Fibroblast of villous mesenchyme (primary cell): ENCODE measurements around the gene UBE2G2. TPM values are rescaled to one million over a fixed set of nuclear protein-coding genes. Genes with fewer than 3 reads are reported as not detected.
A peak's percentile ranks its signal among the peaks of the same experiment; 100 is the strongest.

Experiments
- DNase-seq: peaks from one replicate; pipeline ENCODE4 v3.0.0-alpha.2; 2010; ENCODE audit warnings: low read depth
- H3K4me3 ChIP-seq: 2 replicates; pipeline ENCODE4 v1.5.1; 2011; ENCODE audit warnings: low read depth, mild to moderate bottlenecking, low read length
- total RNA-seq: library from RNA; depleted of rRNA; stranded (reverse); fragments of >200 nt; gene quantifications from 2 replicates; pipeline ENCODE4 v1.2.3, GENCODE V29; 2012
- TF ChIP-seq, protein P1 (sequence below): IDR thresholded peaks from 2 replicates; pipeline ENCODE4 v1.5.1; 2012; ENCODE audit warnings: low read depth, mild to moderate bottlenecking, low read length; ENCODE audit not compliant: insufficient read depth

Gene UBE2G2
- total RNA-seq, 1 donor, result 88.5 TPM

DNA sequence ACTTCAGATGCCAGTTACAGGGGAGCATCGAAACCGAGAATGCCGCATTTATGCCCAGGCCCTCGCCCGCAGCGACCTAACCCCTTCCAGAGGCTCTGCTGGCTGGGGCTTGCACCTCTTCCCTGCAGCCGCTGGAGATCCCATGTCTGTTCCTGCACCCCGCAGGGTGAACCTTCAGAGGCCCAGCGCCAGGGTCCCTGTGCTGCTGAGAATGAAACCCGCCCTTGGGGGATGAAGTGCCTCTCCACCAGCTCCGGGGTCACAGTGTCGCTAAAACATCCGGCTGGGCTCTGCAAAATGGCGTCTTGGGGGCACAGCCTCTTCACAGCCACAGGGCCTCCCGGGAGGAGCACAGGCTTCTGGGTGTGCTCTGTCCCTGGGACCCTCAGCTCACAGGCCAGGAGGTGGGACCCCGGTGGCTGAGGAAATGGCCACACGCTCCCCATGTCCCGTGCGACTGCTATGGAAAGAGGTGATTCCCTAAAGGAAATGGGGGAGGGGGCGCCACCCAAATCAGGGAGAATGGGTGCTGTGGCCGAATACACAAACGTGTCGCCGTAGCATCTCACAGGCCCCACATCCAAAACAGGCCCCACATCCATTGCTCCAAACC is 50.3 kb downstream of the UBE2G2 start:
- TF ChIP-seq, protein P1, sequence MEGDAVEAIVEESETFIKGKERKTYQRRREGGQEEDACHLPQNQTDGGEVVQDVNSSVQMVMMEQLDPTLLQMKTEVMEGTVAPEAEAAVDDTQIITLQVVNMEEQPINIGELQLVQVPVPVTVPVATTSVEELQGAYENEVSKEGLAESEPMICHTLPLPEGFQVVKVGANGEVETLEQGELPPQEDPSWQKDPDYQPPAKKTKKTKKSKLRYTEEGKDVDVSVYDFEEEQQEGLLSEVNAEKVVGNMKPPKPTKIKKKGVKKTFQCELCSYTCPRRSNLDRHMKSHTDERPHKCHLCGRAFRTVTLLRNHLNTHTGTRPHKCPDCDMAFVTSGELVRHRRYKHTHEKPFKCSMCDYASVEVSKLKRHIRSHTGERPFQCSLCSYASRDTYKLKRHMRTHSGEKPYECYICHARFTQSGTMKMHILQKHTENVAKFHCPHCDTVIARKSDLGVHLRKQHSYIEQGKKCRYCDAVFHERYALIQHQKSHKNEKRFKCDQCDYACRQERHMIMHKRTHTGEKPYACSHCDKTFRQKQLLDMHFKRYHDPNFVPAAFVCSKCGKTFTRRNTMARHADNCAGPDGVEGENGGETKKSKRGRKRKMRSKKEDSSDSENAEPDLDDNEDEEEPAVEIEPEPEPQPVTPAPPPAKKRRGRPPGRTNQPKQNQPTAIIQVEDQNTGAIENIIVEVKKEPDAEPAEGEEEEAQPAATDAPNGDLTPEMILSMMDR, result no peak
- DNase-seq, result no peak
- H3K4me3 ChIP-seq, result no peak overlapping the region

DNA sequence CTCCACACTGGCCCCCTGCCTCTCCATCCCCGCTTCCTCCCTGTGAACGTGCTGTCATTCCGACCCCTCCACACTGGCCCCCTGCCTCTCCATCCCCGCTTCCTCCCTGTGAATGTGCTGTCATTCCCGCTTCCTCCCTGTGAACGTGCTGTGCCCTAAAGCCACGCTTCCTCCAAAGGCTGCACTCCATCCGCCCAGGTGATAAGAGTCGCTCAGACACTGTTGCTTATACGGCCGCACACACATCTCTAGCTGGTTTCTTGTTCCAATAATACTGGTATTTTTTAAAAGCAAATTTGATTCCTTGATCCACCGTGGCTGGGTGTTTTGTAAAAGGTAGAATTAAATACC is 51.0 kb downstream of the UBE2G2 start:
- DNase-seq, result no peak
- TF ChIP-seq, protein P1, result no peak
- H3K4me3 ChIP-seq, result no peak overlapping the region

DNA sequence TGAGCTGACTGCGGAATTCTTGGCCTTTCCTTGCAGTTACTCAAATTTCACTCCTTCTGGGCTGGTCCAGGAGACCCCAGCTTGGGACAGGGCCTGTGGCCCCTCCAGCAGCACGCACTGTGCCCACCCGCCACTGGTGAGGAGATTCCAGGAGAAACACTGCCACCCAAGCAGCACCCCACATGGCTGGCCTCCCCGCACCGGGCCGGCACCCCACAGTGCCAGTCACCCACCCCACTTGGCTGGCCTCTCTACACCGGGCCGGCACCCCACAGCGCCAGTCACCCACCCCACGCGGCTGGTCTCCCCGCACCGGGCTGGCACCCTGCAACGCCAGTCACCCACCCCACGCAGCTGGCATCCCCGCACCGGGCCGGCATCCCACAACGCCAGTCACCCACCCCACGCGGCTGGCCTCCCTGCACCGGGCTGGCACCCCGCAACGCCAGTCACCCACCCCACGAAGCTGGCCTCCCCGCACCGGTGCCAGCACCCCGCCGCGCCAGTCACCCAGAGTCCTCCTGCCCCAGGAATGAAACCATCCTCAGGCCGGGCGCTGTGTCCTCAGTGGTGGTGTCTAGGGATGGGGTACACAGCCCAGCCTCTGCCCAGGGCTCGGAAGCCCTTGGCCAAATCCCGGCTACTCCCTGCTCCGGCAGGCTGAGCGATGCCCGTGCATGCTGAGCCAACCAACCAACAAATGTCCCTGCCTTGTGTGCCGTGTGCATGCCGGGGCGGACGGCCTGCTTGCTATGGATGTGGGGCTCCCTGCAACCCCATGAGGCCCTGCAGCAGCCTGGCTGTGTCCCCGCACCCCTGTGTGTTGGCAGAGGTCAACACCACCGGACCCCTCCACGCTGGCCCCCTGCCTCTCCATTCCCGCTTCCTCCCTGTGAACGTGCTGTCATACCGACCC is 51.6 kb downstream of the UBE2G2 start:
- no peak overlapping the region for H3K4me3 ChIP-seq
- DNase-seq, result no peak
- TF ChIP-seq, protein P1, result no peak

DNA sequence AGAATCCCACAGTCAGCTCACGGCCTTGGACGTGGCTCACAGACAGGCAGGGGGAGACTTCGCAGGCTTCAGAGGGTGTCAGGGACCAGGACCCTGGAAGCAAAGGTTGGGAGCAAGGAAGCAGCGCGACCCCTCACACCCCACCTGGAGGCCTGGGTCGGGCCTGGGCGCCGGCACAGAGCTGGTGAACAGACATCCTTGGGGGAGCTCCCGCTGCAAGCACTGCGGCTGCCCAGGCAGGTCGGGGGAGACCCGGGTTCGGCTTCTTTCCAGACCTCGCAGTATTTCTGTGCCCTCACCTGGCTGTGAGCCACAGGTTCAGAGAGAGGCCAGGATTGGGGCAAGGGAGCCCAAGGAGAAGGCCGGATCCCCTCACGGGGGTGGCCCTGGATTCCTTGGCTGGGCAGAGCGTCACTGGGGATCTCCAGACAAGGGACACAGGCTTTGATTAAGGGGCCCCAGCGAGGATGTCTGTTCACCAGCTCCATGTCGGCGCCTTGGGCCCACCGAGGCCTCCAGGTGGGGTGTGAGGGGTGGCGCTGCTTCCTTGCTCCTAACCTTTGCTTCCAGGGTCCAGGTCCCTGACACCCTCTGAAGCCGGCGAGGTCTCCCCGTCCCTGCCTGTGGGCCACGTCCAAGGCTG is 52.4 kb downstream of the UBE2G2 start:
- H3K4me3 ChIP-seq, result no peak overlapping the region
- TF ChIP-seq, protein P1, result no peak
- no peak for DNase-seq

DNA sequence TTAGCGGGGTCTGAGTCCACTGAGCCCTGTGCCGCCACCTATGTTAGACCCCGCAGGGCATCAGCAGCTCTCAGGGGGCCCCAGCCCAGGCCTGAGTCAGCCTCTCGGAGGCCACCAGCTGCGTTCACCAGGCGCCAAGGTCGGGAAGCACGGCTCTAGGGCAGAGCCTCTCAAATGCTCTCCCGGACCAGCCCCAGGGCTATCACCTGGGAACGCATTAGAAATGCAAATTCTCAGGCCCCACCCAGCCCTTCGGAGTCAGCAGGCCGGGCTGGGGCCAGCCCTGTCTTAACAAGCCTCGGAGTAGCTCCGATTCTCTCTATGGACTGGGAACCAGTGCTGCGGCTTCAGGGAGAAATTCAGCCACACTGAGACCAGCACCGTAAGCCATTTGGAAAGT is 53.0 kb downstream of the UBE2G2 start:
- H3K4me3 ChIP-seq, result no peak overlapping the region
- TF ChIP-seq, protein P1, result no peak
- no peak for DNase-seq

DNA sequence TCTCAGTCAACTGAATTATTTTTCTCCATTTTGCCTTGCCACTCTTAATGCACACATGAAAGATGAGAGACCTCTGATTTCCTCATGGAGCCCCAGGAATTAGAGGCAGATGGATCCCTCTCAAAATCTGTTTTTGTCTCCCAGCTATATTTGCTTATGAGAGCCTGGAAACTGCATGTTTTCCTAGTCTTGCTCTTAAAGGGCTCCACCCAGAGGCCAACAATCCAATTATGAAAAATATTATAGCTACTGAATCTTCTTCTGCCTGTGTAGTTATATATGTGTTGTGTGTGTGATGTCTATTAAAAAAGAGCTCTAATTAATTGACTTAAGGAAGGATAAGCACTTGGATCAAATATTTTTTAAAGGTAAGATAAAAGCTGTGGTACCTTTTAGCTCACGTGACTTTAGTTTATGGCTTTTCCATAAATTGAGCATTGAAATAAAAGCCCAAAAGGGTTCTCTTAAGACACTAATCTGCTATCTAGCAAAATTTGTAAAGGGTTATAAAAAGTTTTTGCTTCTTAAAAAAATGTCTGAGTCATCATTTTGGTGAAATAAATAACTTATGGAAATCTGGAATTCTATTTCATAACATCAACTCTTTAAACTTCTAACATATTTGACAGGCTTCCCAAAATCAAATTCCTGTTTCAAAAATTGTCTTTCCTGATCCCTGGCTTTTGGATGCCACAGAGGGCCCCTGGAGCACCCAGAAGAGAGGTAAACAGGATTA is 59.0 kb downstream of the UBE2G2 start:
- TF ChIP-seq, protein P1, result peak; percentile 28
- DNase-seq, result peak; percentile 23
- H3K4me3 ChIP-seq, result no peak overlapping the region
